Mucosa of descending colon (tissue), 3 donors: ENCODE data around the gene C1R. TPM values are rescaled to one million over a fixed set of nuclear protein-coding genes. Genes with fewer than 3 reads are reported as not detected.

Experiments used
- ATAC-seq: fragments of 200-7000 bp; cut with Tn5 transposase; one replicate; pipeline ENCODE4 v1.9.1; 2020; ENCODE audit warnings: mild to moderate bottlenecking, moderate library complexity
- DNase-seq, 3 donors: peaks; one replicate each; pipeline ENCODE4 v3.0.0-alpha.2; 2020
- H3K36me3 ChIP-seq: fragments of 200-600 bp; one replicate; pipeline ENCODE4 v1.8.0; 2021; ENCODE audit warnings: low read depth, mild to moderate bottlenecking
- H3K4me1 ChIP-seq: fragments of 200-600 bp; one replicate; pipeline ENCODE4 v1.8.0; 2021; ENCODE audit warnings: low read depth, mild to moderate bottlenecking
- H3K4me3 ChIP-seq: fragments of 200-600 bp; one replicate; pipeline ENCODE4 v1.8.0; 2021; ENCODE audit warnings: mild to moderate bottlenecking
- H3K9me3 ChIP-seq: fragments of 200-600 bp; one replicate; pipeline ENCODE4 v1.8.0; 2021; ENCODE audit warnings: mild to moderate bottlenecking
- intact Hi-C, 2 donors: fragments of 100-400 bp; cut with DNase I in 1 of 2; cut with micrococcal nuclease in 1 of 2; formaldehyde crosslinking; loops; one replicate each; pipeline versions ENCODE4 v1.11.0 to v1.11.1; 2022; cut with DNase I, micrococcal nuclease
- total RNA-seq, 3 donors: library from RNA; stranded (reverse); fragmentation: NEBNext Ultra II Directional in 2 of 3; extraction: Animal tissue kit (Norgen Biotek cat#: 25700) in 2 of 3; gene quantifications; one replicate each; pipeline versions ENCODE4 v1.2.1 to v1.2.4, GENCODE V29; 2021 to 2023
- TF ChIP-seq, protein P1 (sequence below): fragments of 200-600 bp; IDR thresholded peaks from one replicate; pipeline ENCODE4 v1.8.0; 2022; ENCODE audit warnings: antibody characterized with exemption, mild to moderate bottlenecking
- donor health status: DM: no; HTN: no; CAD: no; lungs with moderate emphysema.
- donor health status: DM: no; HTN: no; CAD: no.
- donor health status: DM: no; HTN: yes; CAD: no.

C1R gene
- total RNA-seq, 3 donors from 2014 or later = 38.7 to 273 (median 222) TPM

GRCh38 chr12:7122811-7123769 is 30.8 kb upstream of the C1R start:
- H3K9me3 ChIP-seq = no peaks in the 10 kb centered on the region

DNA sequence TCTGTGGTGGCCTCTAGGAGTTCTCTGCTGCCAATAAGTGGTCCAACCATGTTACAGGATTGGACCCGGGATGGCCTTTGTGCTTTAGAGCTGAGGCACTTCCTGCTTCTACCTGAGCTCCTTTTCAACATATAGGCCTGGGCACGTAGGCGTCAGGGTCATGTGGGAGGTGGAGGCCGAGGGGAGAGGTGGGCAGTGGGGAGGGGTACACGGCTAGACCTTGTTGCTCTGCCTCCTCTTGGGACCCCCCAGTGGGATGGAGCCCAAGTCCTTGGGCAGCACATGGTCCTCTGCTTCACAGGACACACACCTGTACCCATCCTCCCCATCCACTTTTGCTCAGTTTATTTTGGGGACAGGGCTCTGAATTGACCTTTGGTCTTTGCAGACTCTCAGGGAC is 29.1 kb upstream of the C1R start:
- Histone ChIP-seq H3K4me1 (no peaks in the 10 kb centered on the region), H3K4me3 (no peak overlapping the region), H3K36me3 (no peaks in the 10 kb centered on the region), H3K9me3 (no peaks in the 10 kb centered on the region)
- TF ChIP-seq, protein P1, sequence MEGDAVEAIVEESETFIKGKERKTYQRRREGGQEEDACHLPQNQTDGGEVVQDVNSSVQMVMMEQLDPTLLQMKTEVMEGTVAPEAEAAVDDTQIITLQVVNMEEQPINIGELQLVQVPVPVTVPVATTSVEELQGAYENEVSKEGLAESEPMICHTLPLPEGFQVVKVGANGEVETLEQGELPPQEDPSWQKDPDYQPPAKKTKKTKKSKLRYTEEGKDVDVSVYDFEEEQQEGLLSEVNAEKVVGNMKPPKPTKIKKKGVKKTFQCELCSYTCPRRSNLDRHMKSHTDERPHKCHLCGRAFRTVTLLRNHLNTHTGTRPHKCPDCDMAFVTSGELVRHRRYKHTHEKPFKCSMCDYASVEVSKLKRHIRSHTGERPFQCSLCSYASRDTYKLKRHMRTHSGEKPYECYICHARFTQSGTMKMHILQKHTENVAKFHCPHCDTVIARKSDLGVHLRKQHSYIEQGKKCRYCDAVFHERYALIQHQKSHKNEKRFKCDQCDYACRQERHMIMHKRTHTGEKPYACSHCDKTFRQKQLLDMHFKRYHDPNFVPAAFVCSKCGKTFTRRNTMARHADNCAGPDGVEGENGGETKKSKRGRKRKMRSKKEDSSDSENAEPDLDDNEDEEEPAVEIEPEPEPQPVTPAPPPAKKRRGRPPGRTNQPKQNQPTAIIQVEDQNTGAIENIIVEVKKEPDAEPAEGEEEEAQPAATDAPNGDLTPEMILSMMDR = no peak
- ATAC-seq (no peak), DNase-seq (no peak)
- intact Hi-C loops = no loop called here

More at GRCh38 chr12:7122811-7123769, 30.8 kb upstream of the C1R start:
- ATAC-seq (peak; percentile 19), DNase-seq (no peak)
- Histone ChIP-seq H3K4me3 (no peak overlapping the region), H3K4me1 (no peaks in the 10 kb centered on the region), H3K36me3 (no peaks in the 10 kb centered on the region)
- TF ChIP-seq, protein P1 = no peak
- intact Hi-C loops = no loop called here

- ATAC-seq (no peak), DNase-seq (no peak)
- Histone ChIP-seq H3K4me3 (no peak overlapping the region), H3K9me3 (no peaks in the 10 kb centered on the region), H3K4me1 (no peaks in the 10 kb centered on the region), H3K36me3 (no peaks in the 10 kb centered on the region)
- TF ChIP-seq, protein P1 = no peak
- intact Hi-C loops = no loop called here
These were observed 27.9 kb upstream of the C1R start for GRCh38 chr12:7120166-7120565.

GRCh38 chr12:7118881-7119280 is 26.6 kb upstream of the C1R start:
- H3K4me1 ChIP-seq = no peaks in the 10 kb centered on the region
- H3K9me3 ChIP-seq = no peaks in the 10 kb centered on the region
- intact Hi-C loops = no loop called here
- no peaks in the 10 kb centered on the region for H3K36me3 ChIP-seq
- no peak overlapping the region for H3K4me3 ChIP-seq
- TF ChIP-seq, protein P1 = no peak
- DNase-seq = no peak
- no peak for ATAC-seq

DNA sequence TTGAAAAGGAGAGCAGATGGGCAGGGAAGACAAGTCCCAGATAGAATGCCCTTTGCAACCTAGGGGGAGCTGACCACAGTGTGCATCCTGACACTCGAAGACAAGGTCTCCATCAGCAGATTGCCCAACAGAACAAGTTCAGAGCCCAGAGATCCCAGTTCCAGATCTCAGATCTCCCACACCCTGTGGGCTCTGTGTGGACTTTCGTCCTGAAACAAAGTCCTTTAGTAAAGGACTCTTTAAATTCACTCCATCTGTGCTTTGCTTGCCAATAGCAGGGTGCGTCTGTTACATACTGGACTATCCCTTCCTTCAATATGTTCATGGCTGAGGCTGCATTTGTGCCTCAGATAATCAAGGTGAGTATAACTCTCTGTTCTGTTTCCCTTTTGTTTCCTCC is 25.4 kb upstream of the C1R start:
- Histone ChIP-seq H3K4me3 (no peak overlapping the region), H3K9me3 (no peaks in the 10 kb centered on the region), H3K36me3 (no peaks in the 10 kb centered on the region), H3K4me1 (no peaks in the 10 kb centered on the region)
- no peak for DNase-seq
- TF ChIP-seq, protein P1 = no peak
- intact Hi-C loops = no loop called here
- ATAC-seq = no peak
